Natural killer cell treated with Interleukin-12 subunit alpha and Interleukin-12 subunit beta and Interleukin-15 and Interleukin-18, amount 100 ng/mL, for 72 hours (primary cell): ENCODE results near the gene OSGEPL1. TPM values are rescaled to one million over a fixed set of nuclear protein-coding genes. Genes with fewer than 3 reads are reported as not detected.
A peak's percentile ranks its signal among the peaks of the same experiment; 100 is the strongest.

Experiments
- ATAC-seq, 2 donors: fragments of 150-1000 bp; cut with Tn5 transposase in 1 of 2; sonication (Bioruptor Pico), chemical (Tn5 transposase) in 1 of 2; 2 replicates each; pipeline ENCODE4 v1.10.0; 2021
- DNase-seq: peaks from one replicate; pipeline ENCODE4 v3.0.0; 2022; ENCODE audit warnings: low spot score
- H3K27ac Mint-ChIP-seq, 2 donors: 1 replicate in 1 of 2; 2 replicates in 1 of 2; pipeline ENCODE4 v1.8.0; 2022; ENCODE audit warnings: mixed read lengths in 2 of 2, mild to moderate bottlenecking in 1 of 2, moderate library complexity in 1 of 2
- H3K27me3 Mint-ChIP-seq, 2 donors: 1 replicate in 1 of 2; 2 replicates in 1 of 2; pipeline ENCODE4 v1.8.0; 2022; ENCODE audit warnings: mixed read lengths in 2 of 2
- H3K36me3 Mint-ChIP-seq: one replicate; pipeline ENCODE4 v1.8.0; 2022; ENCODE audit warnings: mixed read lengths
- H3K4me1 Mint-ChIP-seq, 2 donors: 1 replicate in 1 of 2; 2 replicates in 1 of 2; pipeline ENCODE4 v1.8.0; 2022; ENCODE audit warnings: low read depth in 2 of 2, mixed read lengths in 2 of 2, mild to moderate bottlenecking in 1 of 2
- H3K4me3 Mint-ChIP-seq: one replicate; pipeline ENCODE4 v1.8.0; 2022; ENCODE audit warnings: mixed read lengths
- H3K9me3 Mint-ChIP-seq: 2 replicates; pipeline ENCODE4 v1.8.0; 2022; ENCODE audit warnings: mixed read lengths
- total RNA-seq, 2 donors: library from RNA; stranded (reverse); gene quantifications; one replicate each; pipeline ENCODE4 v1.2.3, GENCODE V29; 2022

Gene OSGEPL1
- total RNA-seq, 2 donors from 2014 or later = 7.2 to 11.0 TPM

- no peak for DNase-seq
- Mint-ChIP-seq H3K4me3 (no peak overlapping the region), H3K4me1 (no peaks in the 10 kb centered on the region), H3K36me3 (peaks cover under 1% of the 10 kb centered on the region), H3K27ac (no peak overlapping the region), H3K9me3 (peaks cover 3% of the 10 kb centered on the region), H3K27me3 (no peaks in the 10 kb centered on the region)
- no peak for ATAC-seq
These were observed 52.9 kb downstream of the OSGEPL1 start for GRCh38 chr2:189709501-189710221.

- Mint-ChIP-seq H3K27ac (no peak overlapping the region), H3K4me1 (peaks cover 0 to 5% of the 10 kb centered on the region in 2 donors), H3K36me3 (no peaks in the 10 kb centered on the region), H3K9me3 (no peaks in the 10 kb centered on the region), H3K4me3 (no peak overlapping the region), H3K27me3 (no peaks in the 10 kb centered on the region)
- no peak for ATAC-seq
- no peak for DNase-seq
These were observed 60.5 kb downstream of the OSGEPL1 start for GRCh38 chr2:189702071-189702470.

- Mint-ChIP-seq H3K27ac (no peak overlapping the region), H3K4me3 (no peak overlapping the region), H3K4me1 (peaks cover 0 to 5% of the 10 kb centered on the region in 2 donors), H3K27me3 (no peaks in the 10 kb centered on the region), H3K9me3 (no peaks in the 10 kb centered on the region), H3K36me3 (no peaks in the 10 kb centered on the region)
- DNase-seq = no peak
- no peak for ATAC-seq
These were observed 61.9 kb downstream of the OSGEPL1 start for GRCh38 chr2:189700681-189701080.

GRCh38 chr2:189698020-189698887 lies 64.3 kb downstream of the OSGEPL1 start:
- Mint-ChIP-seq H3K4me3 (no peak overlapping the region), H3K27ac (peak overlapping the region in 1 of 2 donors; percentile 50)

More at GRCh38 chr2:189698020-189698887, 64.3 kb downstream of the OSGEPL1 start:
- H3K36me3 Mint-ChIP-seq = no peaks in the 10 kb centered on the region
- ATAC-seq (no peak), DNase-seq (no peak)
- H3K9me3 Mint-ChIP-seq = no peaks in the 10 kb centered on the region
- peaks cover 0 to 5% of the 10 kb centered on the region in 2 donors for H3K4me1 Mint-ChIP-seq
- no peaks in the 10 kb centered on the region for H3K27me3 Mint-ChIP-seq

Other genes starting within 250 kb of the OSGEPL1 start
- under 1 TPM; 0.10 to 0.47 TPM for gene SLC40A1, start 182.0 kb downstream of the OSGEPL1 start, total RNA-seq
- 10 to 100 TPM; 36.1 to 51.9 TPM for gene ASNSD1, start 101.3 kb downstream of the OSGEPL1 start, total RNA-seq
- 1 to 10 TPM; 4.4 to 7.7 TPM for gene ANKAR, start 88.1 kb downstream of the OSGEPL1 start, total RNA-seq
- 10 to 100 TPM; 73.1 to 94.4 TPM for gene ORMDL1, start 21.5 kb upstream of the OSGEPL1 start, total RNA-seq
- 10 to 100 TPM; 37.1 to 54.0 TPM for gene PMS1, start 21.7 kb upstream of the OSGEPL1 start, total RNA-seq